H1 (cell line): Measurements from ENCODE around the gene WDR7. TPM values are rescaled to one million over a fixed set of nuclear protein-coding genes. Genes with fewer than 3 reads are reported as not detected.

Source experiments
- BRCA1 ChIP-seq: IDR thresholded peaks from 2 replicates; pipeline ENCODE4 v1.6.1; 2012; ENCODE audit warnings: low read depth, low read length, improper control_type of control experiment
- CBX5 ChIP-seq: fragments of 300-800, 300-1000 bp; sonication (generic); IDR thresholded peaks from 2 replicates; pipeline ENCODE4 v1.7.1; 2016; ENCODE audit warnings: antibody characterized with exemption, low read length, low read depth
- CHD2 ChIP-seq: IDR thresholded peaks from 2 replicates; pipeline ENCODE4 v1.6.1; 2012; ENCODE audit warnings: low read length, improper control_type of control experiment
- EZH2 ChIP-seq: fragments of 200-600 bp; sonication (generic); IDR thresholded peaks from 2 replicates; pipeline ENCODE4 v1.7.1; 2012; ENCODE audit warnings: low read depth, mild to moderate bottlenecking, moderate library complexity, low read length, inconsistent platforms; ENCODE audit not compliant: severe bottlenecking
- KDM5A ChIP-seq: fragments of 200-600 bp; IDR thresholded peaks from 2 replicates; pipeline ENCODE4 v1.7.1; 2012; ENCODE audit warnings: mild to moderate bottlenecking, low read length, inconsistent platforms, mixed read lengths
- RAD21 ChIP-seq, 2 experiments: IDR thresholded peaks in 1 of 2; conservative IDR thresholded peaks in 1 of 2; 2 replicates each; pipeline ENCODE4 v1.6.1; 2011; ENCODE audit warnings: low read depth in 2 of 2, low read length in 2 of 2, improper control_type of control experiment in 1 of 2, inconsistent platforms in 1 of 2, mild to moderate bottlenecking in 1 of 2, moderate library complexity in 1 of 2
- SIRT6 ChIP-seq: IDR thresholded peaks from one replicate; pipeline ENCODE4 v1.7.1; 2012; ENCODE audit warnings: low read length, inconsistent platforms
- TAF7 ChIP-seq: optimal IDR thresholded peaks from 2 replicates; pipeline ENCODE3; 2011; ENCODE audit warnings: low read depth, mild to moderate bottlenecking, inconsistent platforms, low read length, moderate library complexity, borderline replicate concordance
- polyA plus RNA-seq, 7 experiments: library from polyadenylated mRNA; depleted of rRNA in 3 of 7; stranded (reverse) in 5 of 7; unstranded in 2 of 7; fragments of >200 nt in 5 of 7; fragments of 200-250 nt in 2 of 7; gene quantifications; 1 replicate in 5 of 7; 2 replicates in 1 of 7; 4 replicates in 1 of 7; pipeline versions ENCODE4 v1.2.1 to v1.2.3, GENCODE V29; 2011 to 2013; ENCODE audit warnings: missing spikeins in 2 of 7, mixed read lengths in 2 of 7
- total RNA-seq: library from RNA; stranded (reverse); fragmentation: NEBNext Ultra II Directional; extraction: Animal tissue kit (Norgen Biotek cat#: 25700); gene quantifications from 2 replicates; pipeline ENCODE4 v1.2.1, GENCODE V29; 2021
- TF ChIP-seq, protein P1 (sequence below): fragments of 300-600 bp; sonication (generic); IDR thresholded peaks from 2 replicates; pipeline ENCODE4 v1.7.1; 2012; ENCODE audit warnings: low read length, moderate library complexity, mild to moderate bottlenecking, inconsistent platforms; ENCODE audit not compliant: insufficient replicate concordance

The WDR7 gene
- total and polyA plus RNA-seq, 2 of the 8 experiments (the other 6 are each of a cell fraction or from before 2014, with no cell fraction given) = 5.5 to 15.2 TPM

DNA sequence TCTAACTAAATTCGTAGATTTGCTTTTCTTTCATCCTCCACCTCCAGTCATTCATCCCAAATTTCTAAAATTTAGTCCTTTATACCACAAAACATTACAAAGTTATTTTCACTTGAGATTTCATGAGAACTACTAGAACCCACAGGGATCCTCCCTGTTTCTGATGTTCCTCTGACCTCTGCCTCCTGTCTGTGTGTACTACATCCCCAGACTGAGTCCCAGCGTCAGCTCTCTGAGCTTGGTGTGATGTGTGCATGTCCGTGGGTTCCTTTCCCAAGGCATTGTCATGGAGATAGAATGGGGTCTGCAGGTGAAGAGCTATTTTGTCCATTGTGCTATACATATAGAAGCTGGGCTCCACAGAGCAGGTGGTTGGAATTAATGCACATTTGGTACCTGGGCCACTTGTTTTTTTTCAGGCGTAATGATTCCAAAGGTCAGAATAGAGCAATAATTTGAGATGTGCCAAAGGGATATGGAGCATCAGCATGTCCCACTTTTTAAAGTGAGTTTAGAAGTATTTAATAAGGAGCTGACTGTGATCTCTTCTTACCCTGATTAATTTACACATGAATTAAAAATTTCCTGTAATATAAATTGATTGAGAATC lies 344.5 kb downstream of the WDR7 start (continued):
- TF ChIP-seq, protein P1, sequence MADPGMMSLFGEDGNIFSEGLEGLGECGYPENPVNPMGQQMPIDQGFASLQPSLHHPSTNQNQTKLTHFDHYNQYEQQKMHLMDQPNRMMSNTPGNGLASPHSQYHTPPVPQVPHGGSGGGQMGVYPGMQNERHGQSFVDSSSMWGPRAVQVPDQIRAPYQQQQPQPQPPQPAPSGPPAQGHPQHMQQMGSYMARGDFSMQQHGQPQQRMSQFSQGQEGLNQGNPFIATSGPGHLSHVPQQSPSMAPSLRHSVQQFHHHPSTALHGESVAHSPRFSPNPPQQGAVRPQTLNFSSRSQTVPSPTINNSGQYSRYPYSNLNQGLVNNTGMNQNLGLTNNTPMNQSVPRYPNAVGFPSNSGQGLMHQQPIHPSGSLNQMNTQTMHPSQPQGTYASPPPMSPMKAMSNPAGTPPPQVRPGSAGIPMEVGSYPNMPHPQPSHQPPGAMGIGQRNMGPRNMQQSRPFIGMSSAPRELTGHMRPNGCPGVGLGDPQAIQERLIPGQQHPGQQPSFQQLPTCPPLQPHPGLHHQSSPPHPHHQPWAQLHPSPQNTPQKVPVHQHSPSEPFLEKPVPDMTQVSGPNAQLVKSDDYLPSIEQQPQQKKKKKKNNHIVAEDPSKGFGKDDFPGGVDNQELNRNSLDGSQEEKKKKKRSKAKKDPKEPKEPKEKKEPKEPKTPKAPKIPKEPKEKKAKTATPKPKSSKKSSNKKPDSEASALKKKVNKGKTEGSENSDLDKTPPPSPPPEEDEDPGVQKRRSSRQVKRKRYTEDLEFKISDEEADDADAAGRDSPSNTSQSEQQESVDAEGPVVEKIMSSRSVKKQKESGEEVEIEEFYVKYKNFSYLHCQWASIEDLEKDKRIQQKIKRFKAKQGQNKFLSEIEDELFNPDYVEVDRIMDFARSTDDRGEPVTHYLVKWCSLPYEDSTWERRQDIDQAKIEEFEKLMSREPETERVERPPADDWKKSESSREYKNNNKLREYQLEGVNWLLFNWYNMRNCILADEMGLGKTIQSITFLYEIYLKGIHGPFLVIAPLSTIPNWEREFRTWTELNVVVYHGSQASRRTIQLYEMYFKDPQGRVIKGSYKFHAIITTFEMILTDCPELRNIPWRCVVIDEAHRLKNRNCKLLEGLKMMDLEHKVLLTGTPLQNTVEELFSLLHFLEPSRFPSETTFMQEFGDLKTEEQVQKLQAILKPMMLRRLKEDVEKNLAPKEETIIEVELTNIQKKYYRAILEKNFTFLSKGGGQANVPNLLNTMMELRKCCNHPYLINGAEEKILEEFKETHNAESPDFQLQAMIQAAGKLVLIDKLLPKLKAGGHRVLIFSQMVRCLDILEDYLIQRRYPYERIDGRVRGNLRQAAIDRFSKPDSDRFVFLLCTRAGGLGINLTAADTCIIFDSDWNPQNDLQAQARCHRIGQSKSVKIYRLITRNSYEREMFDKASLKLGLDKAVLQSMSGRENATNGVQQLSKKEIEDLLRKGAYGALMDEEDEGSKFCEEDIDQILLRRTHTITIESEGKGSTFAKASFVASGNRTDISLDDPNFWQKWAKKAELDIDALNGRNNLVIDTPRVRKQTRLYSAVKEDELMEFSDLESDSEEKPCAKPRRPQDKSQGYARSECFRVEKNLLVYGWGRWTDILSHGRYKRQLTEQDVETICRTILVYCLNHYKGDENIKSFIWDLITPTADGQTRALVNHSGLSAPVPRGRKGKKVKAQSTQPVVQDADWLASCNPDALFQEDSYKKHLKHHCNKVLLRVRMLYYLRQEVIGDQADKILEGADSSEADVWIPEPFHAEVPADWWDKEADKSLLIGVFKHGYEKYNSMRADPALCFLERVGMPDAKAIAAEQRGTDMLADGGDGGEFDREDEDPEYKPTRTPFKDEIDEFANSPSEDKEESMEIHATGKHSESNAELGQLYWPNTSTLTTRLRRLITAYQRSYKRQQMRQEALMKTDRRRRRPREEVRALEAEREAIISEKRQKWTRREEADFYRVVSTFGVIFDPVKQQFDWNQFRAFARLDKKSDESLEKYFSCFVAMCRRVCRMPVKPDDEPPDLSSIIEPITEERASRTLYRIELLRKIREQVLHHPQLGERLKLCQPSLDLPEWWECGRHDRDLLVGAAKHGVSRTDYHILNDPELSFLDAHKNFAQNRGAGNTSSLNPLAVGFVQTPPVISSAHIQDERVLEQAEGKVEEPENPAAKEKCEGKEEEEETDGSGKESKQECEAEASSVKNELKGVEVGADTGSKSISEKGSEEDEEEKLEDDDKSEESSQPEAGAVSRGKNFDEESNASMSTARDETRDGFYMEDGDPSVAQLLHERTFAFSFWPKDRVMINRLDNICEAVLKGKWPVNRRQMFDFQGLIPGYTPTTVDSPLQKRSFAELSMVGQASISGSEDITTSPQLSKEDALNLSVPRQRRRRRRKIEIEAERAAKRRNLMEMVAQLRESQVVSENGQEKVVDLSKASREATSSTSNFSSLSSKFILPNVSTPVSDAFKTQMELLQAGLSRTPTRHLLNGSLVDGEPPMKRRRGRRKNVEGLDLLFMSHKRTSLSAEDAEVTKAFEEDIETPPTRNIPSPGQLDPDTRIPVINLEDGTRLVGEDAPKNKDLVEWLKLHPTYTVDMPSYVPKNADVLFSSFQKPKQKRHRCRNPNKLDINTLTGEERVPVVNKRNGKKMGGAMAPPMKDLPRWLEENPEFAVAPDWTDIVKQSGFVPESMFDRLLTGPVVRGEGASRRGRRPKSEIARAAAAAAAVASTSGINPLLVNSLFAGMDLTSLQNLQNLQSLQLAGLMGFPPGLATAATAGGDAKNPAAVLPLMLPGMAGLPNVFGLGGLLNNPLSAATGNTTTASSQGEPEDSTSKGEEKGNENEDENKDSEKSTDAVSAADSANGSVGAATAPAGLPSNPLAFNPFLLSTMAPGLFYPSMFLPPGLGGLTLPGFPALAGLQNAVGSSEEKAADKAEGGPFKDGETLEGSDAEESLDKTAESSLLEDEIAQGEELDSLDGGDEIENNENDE = no peak
- no peak for TF ChIP-seq KDM5A
- no peak for TF ChIP-seq BRCA1
- no peak for TF ChIP-seq CBX5
- TF ChIP-seq CHD2 = no peak
- no peak for TF ChIP-seq EZH2
- TF ChIP-seq SIRT6 = no peak
- TF ChIP-seq RAD21 (IDR thresholded peaks at IDR 0.05 in 1 of 2, conservative IDR thresholded peaks at IDR 0.05 in 1 of 2; ENCODE audit: low read depth in 2 of 2, low read length in 2 of 2) = peak; percentile 82 to 85
- no peak for TF ChIP-seq TAF7
